Lower leg skin (tissue), 4 donors: ENCODE measurements around the gene FCGR3A. TPM values are rescaled to one million over a fixed set of nuclear protein-coding genes. Genes with fewer than 3 reads are reported as not detected.
"Not testable (repeated sequence)": the region's sequence is repeated elsewhere in the genome, so short reads cannot be mapped to it uniquely, and the experiment has no call there.

Experiments used
- DNase-seq, 2 donors: peaks; one replicate each; pipeline ENCODE4 v3.0.0-alpha.2; 2019; ENCODE audit warnings: low spot score in 2 of 2
- H3K4me3 ChIP-seq: fragments of 200-600 bp; sonication (generic); 2 replicates; pipeline ENCODE4 v1.5.1; 2017; ENCODE audit warnings: mild to moderate bottlenecking, low read depth; ENCODE audit not compliant: poor library complexity, severe bottlenecking
- POLR2A ChIP-seq, 2 donors: fragments of 450-650 bp; IDR thresholded peaks; one replicate each; pipeline ENCODE4 v1.6.1; 2016 to 2017; ENCODE audit warnings: antibody characterized with exemption in 2 of 2, mild to moderate bottlenecking in 1 of 2, moderate library complexity in 1 of 2
- WGBS, 2 donors: methylation state at CpG; one replicate each; pipeline ENCODE4 v1.1.5; 2018; 5-methylcytosine and 5-hydroxymethylcytosine counted together
- intact Hi-C: fragments of 100-400 bp; cut with DNase I; formaldehyde crosslinking; loops from one replicate; pipeline ENCODE4 v1.15.0; 2023; ENCODE audit warnings: low total_unique reads
- total RNA-seq, 4 donors: library from RNA; depleted of rRNA; stranded (reverse); fragments of >200 nt; gene quantifications; one replicate each; pipeline ENCODE4 v1.1.0, GENCODE V29; 2016
- TF ChIP-seq, protein P1 (sequence below), 3 donors: fragments of 450-650 bp; IDR thresholded peaks; one replicate each; pipeline ENCODE4 v1.5.1; 2016; ENCODE audit warnings: antibody characterized with exemption in 3 of 3, mild to moderate bottlenecking in 3 of 3, moderate library complexity in 2 of 3

The FCGR3A gene
- 1 to 10 TPM; 1.9 to 8.6 (median 3.5) TPM for total RNA-seq

DNA sequence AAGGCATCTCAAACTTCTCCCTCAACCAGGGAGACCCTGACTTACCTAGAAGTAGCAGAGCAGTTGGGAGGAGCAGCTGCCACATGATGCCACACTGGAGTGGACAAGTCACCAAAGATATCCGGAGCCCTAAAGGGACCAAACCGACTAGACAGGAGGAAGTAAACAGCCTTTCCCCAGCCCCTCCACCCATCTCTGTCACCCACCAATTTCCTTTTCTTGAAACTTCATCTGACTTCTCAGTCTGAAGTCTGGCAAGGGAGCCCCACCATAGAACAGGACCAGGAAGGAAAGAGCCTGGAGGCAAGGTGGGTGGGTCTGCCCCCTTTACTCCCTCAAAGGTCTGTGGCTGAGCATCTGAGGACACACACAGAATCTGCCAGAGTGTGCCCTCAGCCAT lies at the start of gene FCGR3A:
Gene FCGR3A, minus strand, starts transcription at position 167 of the 400 bp plus-strand sequence. Its CDS starts 82 bp downstream, at position 85.
- WGBS, 2 donors, result 71 to 80% methylated on average over 2 of the region's 2 CpGs
- no peak within 1 kb of the TSS for H3K4me3 ChIP-seq
- TF ChIP-seq POLR2A (IDR thresholded peaks at IDR 0.05), result no peak
- TF ChIP-seq, protein P1, sequence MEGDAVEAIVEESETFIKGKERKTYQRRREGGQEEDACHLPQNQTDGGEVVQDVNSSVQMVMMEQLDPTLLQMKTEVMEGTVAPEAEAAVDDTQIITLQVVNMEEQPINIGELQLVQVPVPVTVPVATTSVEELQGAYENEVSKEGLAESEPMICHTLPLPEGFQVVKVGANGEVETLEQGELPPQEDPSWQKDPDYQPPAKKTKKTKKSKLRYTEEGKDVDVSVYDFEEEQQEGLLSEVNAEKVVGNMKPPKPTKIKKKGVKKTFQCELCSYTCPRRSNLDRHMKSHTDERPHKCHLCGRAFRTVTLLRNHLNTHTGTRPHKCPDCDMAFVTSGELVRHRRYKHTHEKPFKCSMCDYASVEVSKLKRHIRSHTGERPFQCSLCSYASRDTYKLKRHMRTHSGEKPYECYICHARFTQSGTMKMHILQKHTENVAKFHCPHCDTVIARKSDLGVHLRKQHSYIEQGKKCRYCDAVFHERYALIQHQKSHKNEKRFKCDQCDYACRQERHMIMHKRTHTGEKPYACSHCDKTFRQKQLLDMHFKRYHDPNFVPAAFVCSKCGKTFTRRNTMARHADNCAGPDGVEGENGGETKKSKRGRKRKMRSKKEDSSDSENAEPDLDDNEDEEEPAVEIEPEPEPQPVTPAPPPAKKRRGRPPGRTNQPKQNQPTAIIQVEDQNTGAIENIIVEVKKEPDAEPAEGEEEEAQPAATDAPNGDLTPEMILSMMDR (IDR thresholded peaks at IDR 0.05), result no peak

DNA sequence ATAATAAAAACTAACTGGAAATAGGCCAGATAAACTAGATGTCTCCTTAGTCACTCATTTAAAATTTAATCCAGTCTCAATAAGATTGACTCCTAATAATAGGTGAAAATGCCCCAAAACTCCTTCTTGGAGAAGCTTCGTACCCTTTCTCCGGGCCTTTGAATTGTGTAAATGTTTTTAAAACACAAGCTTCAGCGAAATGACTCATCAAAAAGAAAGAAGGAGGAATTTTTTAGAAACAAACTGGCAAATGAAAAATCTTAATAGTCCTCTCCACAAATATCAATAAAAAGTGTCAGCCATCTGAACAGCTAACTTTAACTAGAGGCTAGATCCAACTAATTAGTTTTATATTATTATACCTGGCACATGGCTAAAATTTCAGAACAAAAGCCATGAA lies 47.5 kb upstream of the FCGR3A start:
- intact Hi-C loops, H3K4me3 ChIP-seq, DNase-seq: not testable (repeated sequence)
- 93 to 95% methylated on average over 3 of the region's 3 CpGs for WGBS, 2 donors

More for the DNA sequence above, at the start of gene FCGR3A:
- intact Hi-C loops, result no loop called here
- no peak for DNase-seq

DNA sequence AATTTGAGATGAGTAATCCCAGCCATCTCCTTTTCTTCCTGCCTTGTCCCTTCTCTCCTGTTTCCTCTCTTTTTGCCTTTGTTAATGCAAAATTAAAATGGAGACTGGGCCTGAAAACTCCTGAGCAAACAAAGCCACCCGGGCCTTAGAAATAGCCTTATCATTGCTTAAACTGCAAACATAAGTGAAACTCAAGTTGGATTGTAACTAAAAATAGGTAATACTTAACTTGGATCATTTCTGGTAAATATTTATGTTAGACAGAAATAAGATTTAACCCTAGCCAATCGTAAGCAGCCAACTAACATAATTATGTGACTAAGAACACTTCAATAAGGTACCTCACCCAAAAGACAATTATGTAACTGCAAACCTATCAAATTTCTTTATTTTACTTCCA lies 46.0 kb upstream of the FCGR3A start:
- DNase-seq, intact Hi-C loops, H3K4me3 ChIP-seq: not testable (repeated sequence)
- WGBS, 2 donors, result 75 to 87% methylated on average over 2 of the region's 2 CpGs

- intact Hi-C loops, H3K4me3 ChIP-seq, DNase-seq: not testable (repeated sequence)
- WGBS, 2 donors, result 44 to 67% methylated on average over 2 of the region's 2 CpGs
Observed at GRCh38 chr1:161595173-161595572, 45.6 kb upstream of the FCGR3A start.

GRCh38 chr1:161594269-161594984 lies 44.8 kb upstream of the FCGR3A start:
- intact Hi-C loops, DNase-seq, H3K4me3 ChIP-seq: not testable (repeated sequence)
- WGBS, 2 donors, result 47 to 70% methylated on average over 1 to 4 of the region's 4 CpGs

- WGBS, 2 donors, result 92 to 93% methylated on average over 11 of the region's 11 CpGs
- DNase-seq, H3K4me3 ChIP-seq, intact Hi-C loops: not testable (repeated sequence)
Observed at GRCh38 chr1:161593092-161593755, 43.6 kb upstream of the FCGR3A start.

GRCh38 chr1:161592586-161592985 lies 43.0 kb upstream of the FCGR3A start:
- H3K4me3 ChIP-seq, intact Hi-C loops, DNase-seq: not testable (repeated sequence)
- WGBS, 2 donors, result 76 to 85% methylated on average over 2 of the region's 3 CpGs

DNA sequence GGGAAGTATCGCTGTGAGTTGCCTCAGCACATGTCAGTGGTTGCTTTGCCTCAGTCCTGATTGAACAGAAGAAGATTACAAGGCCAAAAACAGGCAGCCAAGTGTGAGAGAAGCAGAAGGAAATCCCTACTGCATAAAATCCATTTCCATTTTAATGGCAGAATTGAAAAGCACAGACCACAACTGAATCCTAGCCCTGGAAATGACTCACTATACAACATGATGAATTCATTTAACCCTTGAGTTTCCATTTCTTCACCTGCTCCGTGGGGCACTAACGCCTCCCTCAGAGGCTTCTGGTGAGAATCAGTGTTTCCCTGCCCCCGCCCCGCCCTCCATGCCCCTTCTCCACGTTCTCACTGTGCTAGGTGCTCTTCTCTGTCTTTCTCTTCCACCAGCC lies 40.3 kb upstream of the FCGR3A start:
- intact Hi-C loops, DNase-seq, H3K4me3 ChIP-seq: not testable (repeated sequence)
- 70 to 73% methylated on average over 1 of the region's 6 CpGs for whole genome bisulfite sequencing, 2 donors

- intact Hi-C loops, H3K4me3 ChIP-seq, DNase-seq: not testable (repeated sequence)
- WGBS, 2 donors, result 82 to 84% methylated on average over 6 to 8 of the region's 8 CpGs
Observed at GRCh38 chr1:161589365-161589764, 39.7 kb upstream of the FCGR3A start.

GRCh38 chr1:161588596-161588995 lies 39.0 kb upstream of the FCGR3A start:
- intact Hi-C loops, DNase-seq, H3K4me3 ChIP-seq: not testable (repeated sequence)
- WGBS, 2 donors, result no CpG with 5 or more reads among the region's 6 CpGs

GRCh38 chr1:161582882-161583281 lies 33.3 kb upstream of the FCGR3A start:
- no CpG with 5 or more reads among the region's 4 CpGs for WGBS, 2 donors
- H3K4me3 ChIP-seq, DNase-seq, intact Hi-C loops: not testable (repeated sequence)

DNA sequence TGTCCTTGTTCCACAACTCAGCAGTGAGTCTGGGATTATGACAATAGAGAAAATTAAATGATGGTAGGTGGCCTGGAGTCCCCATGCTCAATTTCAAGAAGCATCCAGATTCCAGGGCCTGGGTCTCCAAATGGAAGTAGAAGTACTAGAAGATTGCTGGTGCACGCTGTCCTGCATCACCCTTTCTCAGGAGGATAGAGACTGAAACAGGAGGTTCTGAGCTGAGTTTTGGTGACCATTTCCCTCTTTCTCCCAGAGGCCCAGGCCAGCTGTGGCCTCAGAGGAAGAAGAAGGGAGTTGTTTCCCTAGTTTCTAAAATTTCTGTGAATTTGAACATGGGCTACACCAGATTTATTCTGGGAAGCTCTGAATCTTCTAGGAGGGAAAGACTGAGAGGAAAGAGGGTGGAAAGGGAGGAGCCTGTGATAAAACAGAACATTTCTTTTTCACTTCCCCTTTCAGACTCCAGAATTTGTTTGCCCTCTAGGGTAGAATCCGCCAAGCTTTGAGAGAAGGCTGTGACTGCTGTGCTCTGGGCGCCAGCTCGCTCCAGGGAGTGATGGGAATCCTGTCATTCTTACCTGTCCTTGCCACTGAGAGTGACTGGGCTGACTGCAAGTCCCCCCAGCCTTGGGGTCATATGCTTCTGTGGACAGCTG lies 31.4 kb upstream of the FCGR3A start:
- no CpG with 5 or more reads among the region's 4 CpGs for WGBS, 2 donors
- intact Hi-C loops, DNase-seq, H3K4me3 ChIP-seq: not testable (repeated sequence)

GRCh38 chr1:161579856-161580507 lies 30.4 kb upstream of the FCGR3A start:
- H3K4me3 ChIP-seq, intact Hi-C loops, DNase-seq: not testable (repeated sequence)
- 79% methylated on average over 2 of the region's 8 CpGs; no CpG with 5 or more reads in 1 of the 2 donors for WGBS, 2 donors
